ENCODE results near the gene SLU7.

Gene SLU7

GRCh38 chr5:160363660-160364395, 55.1 kb downstream of the SLU7 start:
- no peak for DNase-seq

- no peak for DNase-seq
These were observed 55.7 kb downstream of the SLU7 start for GRCh38 chr5:160363211-160363610.

- DNase-seq, result no peak
These were observed 57.2 kb downstream of the SLU7 start for GRCh38 chr5:160361624-160362228.

DNA sequence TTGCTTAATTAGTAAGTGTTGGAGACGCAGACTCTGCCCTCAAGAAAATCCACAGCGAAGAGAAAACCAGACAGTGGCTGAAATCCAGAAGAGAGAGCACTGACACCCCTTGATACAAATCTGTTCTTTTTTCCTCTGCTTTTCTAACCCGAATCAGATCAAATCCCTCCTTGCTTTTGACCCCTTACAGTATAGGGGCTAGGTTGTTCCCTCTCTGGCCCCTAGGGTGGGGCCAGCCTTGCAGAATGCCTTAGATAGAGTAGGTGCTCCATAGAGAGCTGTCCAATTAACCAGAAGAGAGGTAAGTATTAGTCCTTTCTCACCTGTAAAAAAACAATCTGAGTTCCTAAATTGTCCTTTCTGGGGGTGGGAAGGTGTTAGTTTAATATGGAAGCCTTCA, 58.6 kb downstream of the SLU7 start:
- DNase-seq, result no peak

DNA sequence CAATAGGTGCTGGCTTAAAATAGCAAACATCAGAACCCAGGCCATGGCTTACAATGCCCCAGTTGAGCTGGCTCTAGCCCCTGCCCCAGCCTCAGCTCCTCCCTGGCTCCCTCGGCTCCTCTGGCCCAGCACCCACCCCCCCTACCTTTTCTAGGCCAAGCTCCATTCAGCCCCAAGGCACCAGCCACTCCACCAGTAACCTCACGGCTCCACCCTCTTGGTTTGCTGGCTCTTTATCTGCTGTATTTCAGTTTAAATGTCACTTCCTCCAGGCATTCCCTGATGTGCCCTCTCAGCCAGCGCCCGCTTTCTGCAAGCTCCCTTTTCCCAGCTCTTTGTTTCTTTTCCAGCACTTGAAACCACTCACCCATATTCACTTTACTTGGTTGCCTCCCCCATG, 59.1 kb downstream of the SLU7 start:
- no peak for DNase-seq

- no peak for DNase-seq
These were observed 59.6 kb downstream of the SLU7 start for GRCh38 chr5:160359242-160359641.

GRCh38 chr5:160357861-160358411, 60.9 kb downstream of the SLU7 start:
- no peak for DNase-seq

DNA sequence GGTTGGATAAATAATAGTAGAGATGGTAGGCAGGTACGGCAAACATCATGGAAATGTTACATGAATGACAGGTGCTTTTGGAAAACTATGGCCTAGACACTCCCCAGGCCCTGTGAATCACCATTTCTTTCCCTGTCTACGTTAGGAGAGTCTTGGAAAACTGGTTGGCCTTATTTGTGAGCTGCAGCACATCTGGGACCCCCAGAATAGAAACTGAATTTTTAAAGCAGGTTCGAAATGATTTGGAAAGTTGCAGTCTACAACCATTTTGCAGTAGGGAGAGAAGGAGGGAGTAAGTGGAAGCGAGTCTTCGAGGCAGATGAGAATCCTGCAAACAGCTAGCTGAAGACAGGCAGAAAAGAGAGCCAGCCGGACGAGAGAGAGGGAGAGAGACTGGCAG, 61.5 kb downstream of the SLU7 start:
- no peak for DNase-seq

DNA sequence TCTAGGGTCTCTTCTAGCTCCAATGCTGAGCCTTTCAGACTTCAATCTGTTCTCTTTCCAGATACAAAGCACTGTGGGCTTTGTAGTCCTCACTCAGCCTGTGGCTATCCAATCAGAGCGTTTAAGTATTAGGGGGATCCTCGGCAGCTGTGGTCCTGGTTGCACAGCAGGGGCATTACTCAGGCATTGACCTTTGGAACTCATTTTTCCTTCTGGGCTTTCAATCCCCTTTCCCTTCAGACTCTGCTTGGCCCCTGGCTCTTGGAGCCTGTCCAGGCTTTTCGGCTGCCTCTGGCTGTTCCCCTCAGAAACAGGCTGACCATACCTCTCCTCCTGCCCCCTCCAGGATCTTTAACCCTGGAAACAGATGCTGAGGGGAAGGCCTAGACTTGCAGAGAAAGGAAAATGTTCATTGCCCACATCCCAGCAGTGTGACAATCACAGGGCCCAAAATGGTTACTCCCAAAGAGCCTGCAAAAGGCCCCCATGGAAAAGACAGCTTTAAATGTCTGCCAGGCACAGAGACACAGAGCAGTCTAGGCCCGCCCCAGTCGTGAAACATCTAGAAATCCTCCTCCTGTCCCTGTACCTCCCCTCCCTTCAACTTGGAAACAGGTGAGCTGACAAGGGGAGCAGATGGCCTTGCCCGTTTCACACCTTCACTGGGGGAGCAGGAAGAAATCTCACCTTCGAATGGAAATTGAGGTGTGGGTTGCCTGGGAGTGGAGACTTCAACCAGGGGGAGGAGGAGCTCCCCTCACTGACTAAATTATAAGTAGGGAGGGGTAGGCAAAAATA, 62.1 kb downstream of the SLU7 start:
- no peak for DNase-seq

GRCh38 chr5:160354666-160355065, 64.2 kb downstream of the SLU7 start:
- no peak for DNase-seq

- DNase-seq, result no peak
These were observed 65.5 kb downstream of the SLU7 start for GRCh38 chr5:160353379-160353778.

DNA sequence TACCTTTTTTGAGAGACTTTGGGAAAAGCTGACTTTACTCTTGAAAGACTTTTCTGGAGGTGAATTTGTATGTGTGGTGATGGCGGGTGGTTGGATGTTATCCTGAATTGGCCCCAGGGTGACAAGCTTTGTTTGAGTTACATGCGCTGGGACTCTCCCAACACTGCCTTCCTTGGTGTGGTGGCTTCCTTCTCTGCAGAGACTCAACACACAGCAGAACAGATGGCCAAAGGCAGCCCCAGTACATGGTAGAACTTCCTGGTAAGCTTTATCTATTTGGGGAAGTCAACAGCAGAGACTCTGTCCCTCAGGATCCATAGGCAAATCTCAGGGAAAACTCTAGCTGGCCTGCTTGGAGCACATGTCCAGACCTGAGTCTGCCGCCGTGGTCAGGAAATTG, 66.6 kb downstream of the SLU7 start:
- DNase-seq, result no peak
